ENCODE data around the gene PDLIM7.
A peak's percentile ranks its signal among the peaks of the same experiment; 100 is the strongest.

The PDLIM7 gene

DNA sequence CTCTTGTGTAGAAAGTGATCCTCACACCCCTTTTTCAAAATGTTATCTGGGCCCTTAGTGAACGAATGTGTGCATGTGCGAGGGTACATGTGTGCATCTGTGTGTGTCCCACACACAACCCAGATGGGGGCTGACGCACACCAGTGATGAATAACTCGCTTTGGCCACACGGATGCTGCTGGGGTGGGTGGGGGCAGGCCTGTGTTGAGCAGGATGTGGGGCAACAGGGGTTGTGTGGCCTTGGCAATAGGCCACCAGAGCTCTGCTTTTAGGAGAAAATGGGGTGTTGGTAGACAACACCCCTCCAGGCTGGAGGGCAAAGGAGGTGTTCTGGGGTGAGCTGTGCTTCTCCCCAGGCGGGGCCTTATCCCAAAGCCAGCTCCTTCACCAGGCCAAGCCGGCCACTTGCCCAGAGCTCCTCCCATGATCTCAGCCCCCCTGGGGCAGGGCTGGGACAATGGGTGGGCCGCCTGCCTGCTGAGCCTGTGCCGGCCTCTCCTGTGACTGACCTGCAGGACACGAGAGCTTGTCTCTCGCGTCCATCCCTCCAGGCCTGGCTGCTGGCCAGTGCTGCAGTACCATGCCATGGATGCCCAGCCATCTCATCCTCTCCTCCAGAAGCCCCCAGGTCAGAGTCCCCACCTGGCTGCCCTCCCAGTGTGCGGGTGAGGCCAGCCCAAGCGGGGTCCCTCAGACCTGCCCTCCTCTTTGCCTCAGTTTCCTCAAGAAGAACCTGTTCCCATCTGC, 25.6 kb downstream of the PDLIM7 start:
- DNase-seq = no peak

DNA sequence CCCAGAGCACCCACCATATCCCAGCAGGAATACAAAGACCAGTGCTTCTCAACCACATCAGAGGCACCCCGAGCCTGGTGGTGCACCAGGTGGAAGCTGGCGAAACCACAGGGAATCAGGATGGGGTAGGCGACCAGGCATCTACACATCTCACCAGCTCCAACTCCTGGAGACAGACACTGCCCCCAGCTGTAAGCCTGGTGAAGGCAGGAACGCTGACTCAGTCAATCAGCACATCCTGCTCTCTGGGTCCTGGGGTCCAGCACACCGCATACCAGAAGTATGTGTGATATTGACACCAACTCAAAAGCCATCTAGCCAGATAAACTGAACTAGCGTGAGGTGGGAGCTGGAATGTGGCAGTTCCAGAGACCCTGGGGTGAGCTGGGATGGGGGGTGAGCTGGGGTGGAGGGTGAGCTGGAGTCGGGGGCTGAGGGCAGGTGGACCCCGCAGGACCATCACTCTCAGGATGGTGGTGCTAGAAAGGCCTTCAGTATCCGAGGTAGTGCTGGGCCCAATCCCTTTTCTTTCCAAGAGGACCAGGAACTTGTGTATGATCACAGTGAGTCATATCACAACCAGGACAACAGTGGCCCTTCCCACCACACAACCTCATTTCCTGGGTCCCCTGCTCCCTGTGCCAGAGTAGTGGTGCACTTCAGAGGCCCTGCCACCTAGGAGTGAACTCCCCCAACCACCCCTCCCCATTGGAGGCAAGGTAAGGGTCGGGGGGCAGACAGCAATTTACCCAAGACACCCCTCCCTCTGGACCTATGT, 26.5 kb downstream of the PDLIM7 start:
- no peak for DNase-seq

DNA sequence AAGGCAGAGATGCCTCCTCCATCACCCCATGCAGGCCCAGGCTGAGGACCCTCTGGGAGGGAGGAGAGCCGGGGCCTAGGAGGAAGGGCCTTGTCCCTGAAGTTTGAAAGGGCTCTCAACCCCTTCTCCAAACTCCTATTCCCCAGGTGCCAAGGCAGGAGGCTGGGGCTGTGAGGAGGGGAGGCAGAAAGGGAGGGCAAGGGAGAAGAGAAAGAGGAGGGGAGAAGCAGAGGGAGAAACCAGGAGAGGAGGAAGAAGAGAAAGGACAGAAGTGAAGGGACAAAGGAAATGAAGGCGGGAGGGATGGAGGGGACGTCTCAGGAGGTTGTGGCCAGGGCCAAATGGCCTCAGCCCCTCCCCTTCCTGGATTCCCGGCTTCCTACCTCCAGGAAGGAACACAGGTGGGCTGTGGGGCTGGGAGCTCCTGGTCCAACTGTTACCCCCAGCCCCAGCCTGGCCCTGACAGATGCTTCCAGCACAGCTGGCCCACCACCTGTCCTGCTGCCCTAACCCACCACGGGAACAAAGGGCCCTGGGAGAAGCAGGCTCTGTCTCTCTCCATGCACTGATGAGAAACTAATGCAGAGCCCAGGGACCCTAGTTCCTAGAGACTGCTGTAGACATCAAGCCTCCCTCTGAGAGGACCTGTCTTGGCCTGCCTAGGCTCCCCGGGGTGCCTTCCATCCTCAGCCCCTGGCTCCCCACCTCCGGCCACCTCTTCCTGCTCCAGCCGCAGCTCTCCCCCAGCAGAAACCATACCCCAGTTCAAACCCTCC, 27.5 kb downstream of the PDLIM7 start:
- DNase-seq = no peak

DNA sequence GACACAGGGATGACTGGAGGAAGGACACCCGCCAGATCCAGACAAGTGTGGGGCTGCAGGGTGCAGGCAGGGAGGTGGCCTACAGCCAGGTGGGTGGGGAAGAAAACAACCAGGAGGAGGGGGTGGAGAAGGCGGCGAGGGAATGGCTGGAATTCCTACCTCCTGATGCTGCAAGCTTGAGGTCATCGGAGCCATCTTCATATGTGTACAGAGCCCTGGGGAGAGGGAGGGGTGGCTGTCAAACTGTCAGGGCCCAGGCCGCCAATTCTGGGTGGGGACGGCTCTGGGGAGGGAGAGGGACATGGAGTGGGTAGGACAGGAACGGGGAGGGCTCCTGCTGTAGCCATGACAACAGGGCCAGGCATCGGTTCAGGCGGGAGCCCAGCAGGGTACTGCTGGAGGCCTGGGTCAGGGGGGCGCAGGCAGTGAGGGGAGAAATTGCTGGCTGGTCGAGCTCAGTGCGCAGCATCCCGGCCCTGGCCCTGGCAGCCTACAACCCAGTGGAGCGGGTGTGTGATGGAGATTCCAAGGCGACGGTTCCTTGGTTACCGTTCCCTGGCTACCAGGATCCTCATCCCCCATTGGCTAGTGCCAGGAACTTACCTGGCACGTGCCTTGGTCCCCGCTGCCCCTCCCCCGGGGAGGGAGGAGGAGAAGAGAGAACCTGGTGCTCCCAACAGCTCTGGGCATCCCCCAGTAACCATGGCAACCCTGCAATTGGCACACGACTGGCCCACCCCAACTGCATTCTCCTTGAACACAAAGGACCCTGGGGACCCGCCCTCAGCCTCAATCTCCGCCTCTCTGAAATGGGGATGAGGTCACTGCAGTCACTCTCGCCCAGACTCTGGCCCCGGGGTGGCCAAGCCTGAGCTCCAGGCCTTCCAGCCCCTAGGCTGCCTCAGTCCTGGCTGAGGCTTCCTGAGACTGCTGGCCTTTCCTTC, 28.4 kb downstream of the PDLIM7 start:
- DNase-seq = peak; percentile 39

DNA sequence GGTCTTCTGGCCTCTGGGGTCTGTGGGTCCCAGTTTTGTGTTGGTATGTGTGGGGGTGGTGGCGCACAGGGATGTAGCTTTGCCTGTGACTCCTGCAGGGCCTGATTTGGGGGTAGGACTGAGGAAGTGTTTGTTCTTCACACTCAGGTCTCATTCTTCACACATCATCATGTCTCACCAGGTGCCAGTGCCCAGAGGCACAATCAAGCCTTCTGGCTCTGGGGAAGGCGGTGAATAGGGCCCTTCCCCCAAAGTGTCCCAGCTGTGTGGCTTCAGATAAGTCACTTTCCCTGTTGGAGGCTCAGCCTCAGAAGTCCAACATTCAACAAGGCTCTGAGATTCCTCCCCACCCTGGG, 29.1 kb downstream of the PDLIM7 start:
- DNase-seq = no peak

DNA sequence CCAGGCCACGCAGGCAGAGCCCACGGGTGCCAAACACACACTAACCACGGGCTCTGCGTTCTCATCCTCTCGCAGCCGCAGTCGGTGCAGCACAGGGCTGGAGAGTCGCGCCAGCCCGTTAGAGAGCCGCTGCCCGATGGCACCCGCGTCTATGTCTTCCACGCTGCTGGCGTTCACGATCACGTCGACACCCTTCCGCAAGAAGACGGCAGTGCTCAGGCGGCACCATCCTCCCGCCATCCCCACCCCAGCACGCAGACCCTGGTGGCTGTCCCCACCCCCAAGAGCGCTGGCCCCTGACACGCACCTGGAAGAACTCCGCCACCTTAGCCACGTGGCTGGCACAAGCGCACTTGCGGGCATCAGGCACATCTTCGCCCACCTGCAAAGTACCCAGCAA, 30.0 kb downstream of the PDLIM7 start:
- no peak for DNase-seq

DNA sequence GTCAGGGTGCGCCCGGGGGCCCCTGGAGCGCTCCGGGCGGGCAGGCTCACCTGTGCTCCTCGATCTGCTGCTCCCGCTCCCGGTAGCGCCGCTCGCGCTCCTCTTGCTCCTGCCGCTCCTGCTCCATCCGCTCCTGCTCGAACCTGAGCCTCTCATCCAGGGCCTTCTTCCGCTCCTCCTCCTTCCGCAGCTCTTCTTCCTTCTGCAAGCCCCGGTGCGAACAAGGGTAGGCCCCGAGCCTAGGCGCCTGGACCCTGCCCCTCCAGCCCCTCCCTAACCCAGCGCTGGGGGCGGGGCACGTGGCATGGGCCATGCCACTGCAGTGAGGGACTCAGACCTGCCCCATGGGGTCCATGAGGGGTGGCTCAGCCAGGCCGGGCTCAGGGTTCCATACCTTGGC, 30.5 kb downstream of the PDLIM7 start:
- DNase-seq = no peak

DNA sequence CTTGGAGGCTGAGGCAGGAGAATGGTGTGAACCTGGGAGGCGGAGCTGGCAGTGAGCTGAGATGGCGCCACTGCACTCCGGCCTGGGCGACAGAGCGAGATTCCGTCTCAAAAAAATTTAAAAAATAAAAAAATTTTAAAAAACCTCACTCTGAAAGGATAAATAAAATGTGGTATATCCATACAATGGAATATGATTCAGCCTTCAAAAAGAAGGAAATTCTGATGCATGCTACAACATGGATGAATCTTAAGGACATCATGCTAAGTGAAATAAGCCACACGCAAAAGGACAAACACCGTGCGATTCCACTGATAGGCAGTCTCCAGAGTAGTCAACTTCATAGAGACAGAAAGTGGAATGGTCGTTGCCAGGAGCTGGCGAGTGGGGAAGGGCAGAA, 32.4 kb downstream of the PDLIM7 start:
- no peak for DNase-seq

DNA sequence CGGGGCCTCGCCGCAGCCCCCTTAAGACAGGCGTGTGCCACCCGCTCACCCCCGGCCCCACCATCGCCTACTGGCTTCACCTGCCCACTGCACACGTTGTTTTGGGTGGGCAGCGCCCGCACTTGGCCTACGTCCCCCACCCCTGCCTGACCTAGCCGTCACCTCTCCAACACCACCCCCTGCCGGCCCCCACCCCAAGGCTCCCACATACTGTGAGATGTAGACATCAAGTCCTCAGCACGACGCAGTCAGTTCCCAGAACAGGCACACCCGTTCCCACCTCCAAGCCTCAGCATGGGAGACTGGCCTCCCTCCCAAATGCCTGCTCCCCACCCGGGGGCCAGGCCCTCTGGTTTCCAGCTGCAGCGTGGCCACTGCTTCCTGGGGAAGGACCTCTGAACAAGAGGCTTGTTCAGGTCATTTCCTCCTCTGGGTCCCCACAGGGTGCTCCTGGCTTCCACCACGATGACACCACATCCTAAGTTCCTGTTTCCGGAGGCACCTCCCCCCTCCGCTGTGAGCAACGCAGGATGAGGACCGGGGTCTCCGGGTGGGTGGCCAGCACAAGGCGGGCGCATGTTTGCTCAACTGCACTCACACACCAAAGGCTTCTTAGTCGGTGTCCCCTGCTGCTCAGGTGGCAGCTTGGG, 35.3 kb downstream of the PDLIM7 start:
- DNase-seq = no peak

DNA sequence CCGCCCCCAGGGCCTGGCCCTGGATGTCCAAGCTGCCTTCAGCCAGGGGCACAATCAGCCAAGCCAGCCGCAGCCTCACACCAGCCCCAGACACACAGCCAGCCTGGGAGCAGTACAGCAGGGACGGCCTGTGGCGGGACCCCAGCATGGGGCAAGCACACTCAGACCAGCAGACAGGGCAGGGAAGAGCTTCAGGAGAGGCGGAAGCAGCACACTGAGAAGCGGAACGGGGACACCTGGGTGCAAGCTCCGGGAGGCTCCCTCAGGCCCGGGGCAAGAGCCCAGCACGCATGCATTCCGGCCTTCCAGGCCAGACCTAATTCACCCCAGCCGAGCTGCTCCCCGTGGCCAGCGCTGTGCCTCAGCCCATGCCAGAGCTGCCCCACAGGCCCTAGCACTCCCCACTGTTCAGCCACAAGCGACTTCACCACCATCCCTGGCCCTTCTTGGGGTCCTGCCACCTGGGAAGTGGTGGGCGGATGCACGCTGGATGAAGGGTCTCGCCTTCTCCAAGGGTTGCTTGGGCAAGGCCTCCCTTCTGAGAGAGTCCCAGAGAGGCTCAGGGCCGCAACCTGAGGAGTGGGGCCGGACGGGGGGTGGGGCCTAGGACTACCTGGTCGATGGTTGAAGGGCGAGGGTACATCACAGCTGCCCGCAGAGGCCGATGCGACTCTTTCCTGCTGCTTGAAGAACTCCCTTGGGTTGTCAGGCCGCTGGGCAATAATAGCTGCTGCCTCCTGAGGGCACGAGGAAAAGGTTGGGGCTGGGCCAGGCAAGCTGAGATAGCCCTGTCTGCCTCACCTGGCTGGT, 37.4 kb downstream of the PDLIM7 start:
- no peak for DNase-seq

DNA sequence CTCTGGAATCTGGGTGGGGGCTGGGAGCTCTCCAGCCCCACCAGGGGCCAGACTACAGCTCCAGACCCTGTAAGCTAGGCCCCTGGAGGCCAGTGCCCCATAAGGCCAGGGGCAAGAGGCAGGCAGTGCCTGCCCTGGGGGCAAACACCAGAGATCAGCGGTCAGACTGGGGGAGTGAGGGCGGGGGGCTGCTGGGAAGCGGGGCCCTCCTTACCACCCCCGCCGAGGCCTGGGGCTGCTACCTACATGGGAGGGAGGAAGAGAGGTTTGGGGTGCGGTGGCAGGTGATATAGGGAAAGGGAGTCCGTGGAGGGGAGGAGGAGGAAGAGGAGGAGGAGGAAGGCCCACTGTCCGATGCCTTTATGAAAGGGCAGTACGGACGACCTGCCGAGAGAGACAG, 38.0 kb downstream of the PDLIM7 start:
- DNase-seq = no peak

DNA sequence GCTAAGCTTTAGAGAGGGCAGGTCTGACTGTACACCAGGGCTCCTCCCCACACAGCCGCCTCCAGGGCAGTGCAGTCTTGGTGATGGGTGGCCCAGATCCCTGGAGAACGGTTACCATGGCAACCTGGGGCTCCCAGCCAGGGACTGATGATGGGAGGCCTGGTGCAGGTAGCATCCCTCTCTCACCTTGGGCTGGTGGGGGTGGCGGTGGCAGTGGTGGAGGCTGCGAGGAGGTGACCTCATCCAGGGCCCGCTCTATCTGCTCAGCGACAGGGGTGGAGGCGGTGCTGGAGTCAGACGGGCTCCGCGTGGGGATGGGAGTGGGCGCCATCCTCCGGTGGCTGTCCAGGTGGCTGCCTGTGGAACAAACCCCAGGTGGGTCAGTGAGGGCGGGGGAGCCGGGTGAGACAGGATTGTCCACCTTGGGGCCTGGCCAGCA, 38.5 kb downstream of the PDLIM7 start:
- DNase-seq = peak; percentile 8

DNA sequence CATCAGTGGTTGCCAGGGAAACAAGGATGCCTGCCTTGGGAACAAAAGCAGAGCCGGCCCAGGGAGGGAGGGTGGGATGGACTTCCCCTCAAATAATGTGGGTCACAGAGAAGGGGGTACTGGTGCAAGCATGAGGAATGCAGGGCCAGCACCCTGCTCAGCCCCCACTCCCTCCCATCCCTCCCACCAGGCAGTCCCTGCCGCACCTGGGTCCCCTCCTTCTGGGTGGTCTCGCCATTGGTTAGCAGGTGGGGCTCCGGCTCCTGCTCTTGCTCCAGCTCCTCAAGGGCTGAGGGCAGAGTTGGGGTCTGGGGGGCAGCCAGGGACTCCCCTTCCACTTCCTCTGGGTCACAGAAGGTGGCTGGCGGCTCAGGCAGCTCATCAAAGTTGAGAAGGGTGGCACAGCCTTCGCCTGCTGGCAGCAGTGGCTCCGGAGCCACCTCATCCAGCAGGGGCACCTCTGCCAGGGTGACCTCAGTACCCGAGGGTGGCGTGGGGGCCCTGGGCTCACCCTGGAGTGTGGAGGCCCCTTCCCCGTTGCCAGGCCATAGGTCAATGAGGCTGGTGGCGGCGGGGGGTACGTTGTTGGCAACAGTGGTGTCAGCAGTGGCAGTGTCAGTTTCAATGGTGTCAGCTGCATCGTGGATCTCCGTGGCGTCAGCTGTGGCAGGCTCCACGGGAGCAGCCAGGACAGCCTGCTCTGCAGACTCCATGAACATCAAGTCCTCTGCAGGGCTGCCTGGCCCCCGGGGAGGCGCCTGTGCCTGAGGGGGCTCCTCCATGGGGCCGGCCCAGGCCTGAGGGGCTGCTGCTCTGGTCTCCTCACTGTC, 39.3 kb downstream of the PDLIM7 start:
- no peak for DNase-seq

DNA sequence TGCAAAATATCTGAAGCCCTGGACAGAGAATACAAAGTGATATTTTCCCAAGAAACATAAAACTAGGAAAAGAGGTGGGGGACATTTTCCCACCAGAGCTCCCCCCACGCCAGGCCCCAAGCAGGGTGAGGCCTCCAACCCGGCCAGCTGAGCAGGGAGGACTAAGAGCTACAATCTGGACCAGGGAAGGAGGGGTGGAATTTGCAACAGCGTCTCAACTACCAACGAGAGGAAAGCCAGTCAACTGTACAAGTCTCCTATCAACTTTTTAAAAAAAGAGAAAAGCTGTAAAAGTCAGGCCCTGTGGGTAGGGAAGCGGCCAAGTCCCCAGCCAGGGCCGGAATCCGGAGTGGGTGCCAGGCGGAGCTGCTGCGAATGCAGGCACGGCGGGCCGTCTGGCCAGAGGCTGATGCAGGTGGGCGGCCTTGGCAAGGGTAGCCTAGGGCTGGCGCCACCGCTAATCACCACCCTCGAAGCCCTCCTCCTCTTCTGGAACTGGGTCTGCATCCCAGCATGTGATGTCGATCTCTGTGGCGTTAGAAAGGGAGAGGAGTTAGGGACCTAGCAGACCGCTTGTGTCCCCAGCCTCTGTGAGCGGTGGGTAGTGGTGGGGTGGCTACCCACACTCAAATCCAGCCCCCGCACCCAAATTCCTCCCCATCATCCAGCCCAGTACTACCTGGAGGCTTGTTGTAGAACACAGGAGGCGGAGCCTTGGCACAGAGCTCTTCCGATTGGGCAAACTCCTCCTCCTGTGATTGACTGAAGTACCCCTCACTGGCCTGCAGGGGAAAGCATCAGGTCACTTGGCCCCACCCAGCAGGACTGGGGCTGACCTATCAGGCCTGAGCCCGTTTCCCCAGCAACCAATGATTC, 40.2 kb downstream of the PDLIM7 start:
- DNase-seq = peak; percentile 88

DNA sequence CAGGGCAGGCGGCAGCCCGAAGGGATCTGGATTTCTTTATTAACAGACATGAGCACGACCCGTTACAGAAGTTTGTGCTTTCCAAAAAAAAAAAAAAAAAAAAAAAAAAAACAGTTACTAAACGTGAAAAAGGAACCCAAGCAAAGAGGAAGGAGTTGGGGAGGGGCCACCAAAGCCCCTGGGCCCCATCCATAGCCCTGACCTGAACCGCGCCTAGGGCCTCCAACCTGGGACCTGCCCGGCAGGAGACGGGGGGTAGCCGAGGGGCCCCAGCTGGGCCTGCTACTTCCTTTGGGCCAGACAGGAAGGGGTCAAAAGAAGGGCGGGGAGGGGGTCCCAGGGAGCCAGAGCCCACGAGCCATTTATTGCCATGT, 40.8 kb downstream of the PDLIM7 start:
- no peak for DNase-seq

DNA sequence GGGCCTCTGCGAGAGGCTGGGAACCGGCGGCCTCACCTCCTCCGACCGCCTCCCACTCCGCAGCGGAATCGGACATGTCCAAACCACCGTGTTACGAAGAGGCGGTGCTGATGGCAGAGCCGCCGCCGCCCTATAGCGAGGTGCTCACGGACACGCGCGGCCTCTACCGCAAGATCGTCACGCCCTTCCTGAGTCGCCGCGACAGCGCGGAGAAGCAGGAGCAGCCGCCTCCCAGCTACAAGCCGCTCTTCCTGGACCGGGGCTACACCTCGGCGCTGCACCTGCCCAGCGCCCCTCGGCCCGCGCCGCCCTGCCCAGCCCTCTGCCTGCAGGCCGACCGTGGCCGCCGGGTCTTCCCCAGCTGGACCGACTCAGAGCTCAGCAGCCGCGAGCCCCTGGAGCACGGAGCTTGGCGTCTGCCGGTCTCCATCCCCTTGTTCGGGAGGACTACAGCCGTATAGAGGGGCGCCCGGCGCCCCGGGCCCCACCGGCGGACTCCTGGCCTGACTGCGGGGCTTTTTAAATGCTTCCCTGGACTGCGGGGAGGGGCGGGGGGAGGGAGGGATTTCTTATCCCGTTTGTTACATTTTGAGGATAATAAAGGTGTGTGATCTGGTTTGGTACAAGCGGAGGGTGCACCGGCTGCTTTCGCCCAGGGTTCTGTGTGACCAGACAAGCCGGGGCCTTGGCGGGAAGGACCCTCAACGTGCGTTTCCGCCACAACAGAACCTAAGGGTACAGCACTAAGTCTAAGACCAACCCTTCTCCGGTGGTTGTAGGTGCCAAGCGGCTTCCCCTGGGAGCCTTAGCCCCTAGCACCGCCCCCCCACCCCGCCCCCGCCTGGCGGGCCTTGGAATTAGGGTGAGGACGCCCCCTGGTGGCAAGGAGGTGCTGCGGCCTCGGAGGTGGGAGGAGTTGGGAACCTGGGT, 41.5 kb downstream of the PDLIM7 start:
- DNase-seq = peak; percentile 28

DNA sequence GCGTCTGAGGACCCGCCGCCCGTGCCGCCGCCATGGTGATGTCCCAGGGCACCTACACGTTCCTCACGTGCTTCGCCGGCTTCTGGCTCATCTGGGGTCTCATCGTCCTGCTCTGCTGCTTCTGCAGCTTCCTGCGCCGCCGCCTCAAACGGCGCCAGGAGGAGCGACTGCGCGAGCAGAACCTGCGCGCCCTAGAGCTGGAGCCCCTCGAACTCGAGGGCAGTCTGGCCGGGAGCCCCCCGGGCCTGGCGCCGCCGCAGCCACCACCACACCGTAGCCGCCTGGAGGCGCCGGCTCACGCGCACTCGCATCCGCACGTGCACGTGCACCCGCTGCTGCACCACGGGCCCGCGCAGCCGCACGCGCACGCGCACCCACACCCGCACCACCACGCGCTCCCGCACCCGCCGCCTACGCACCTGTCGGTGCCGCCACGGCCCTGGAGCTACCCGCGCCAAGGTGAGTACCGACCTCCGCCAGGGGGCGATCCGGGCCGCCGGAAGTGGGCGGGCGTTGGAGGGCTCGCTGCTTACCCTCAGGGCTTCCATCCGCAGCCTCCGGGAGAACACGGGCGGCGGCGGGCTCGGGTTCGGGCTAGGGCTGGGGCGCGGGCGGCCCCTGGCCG, 42.3 kb downstream of the PDLIM7 start:
- DNase-seq = peak; percentile 53
